NCI-H774 (cell line): Measurements from ENCODE around the gene LASP1NB.
"Not testable (repeated sequence)": the region's sequence is repeated elsewhere in the genome, so short reads cannot be mapped to it uniquely, and the experiment has no call there.

Experiments used
- DNase-seq: peaks from one replicate; lab custom pipeline; 2025; lab: John Stamatoyannopoulos, UW

Gene LASP1NB

DNA sequence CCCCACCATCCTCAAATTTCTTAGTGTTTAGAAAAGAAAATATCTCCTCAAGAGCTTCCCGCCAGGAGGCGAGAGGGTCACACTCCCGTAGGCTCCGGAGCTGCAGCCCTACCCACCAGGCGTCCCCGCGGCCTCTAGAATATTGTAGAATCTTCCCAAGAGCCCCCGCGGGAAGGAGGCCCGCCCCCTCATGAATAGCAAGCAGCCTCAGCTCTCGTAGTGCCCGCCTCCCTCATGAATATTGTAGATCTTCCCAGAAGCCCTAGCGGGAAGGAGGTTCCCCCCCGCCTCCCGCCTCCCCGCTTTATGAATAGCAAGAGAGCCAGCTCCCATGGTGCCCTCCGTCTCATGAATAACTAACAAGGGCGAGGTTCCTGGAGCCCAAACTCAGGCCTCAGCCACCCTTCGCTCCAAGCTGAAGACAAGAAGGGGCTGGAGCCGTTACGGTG is 41.9 kb downstream of the LASP1NB start, which contains the start of gene FBXO47:
Gene FBXO47 (minus strand): TSS at position 114 of the 449 bp plus-strand sequence. CDS start 4,378 bp downstream, outside the sequence.
- no peak for DNase-seq

DNA sequence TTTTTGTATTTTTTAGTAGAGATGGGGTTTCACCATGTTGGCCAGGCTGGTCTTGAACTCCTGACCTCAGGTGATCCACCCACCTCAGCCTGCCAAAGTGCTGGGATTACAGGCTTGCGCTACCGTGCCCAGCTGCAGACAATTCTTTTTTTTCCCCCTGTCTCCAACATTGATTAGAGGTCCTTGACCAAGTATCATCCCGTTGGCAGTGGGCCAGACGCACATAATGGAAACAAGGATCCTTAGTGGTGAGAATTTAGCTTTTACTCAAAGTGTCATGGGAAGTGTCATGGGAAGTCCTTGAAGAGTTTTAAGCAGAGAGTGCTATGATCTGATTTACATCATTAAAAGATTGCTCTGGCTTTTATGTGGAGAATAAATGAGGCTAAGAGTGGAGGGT is 43.9 kb downstream of the LASP1NB start:
- no peak for DNase-seq

- DNase-seq, result no peak
Observed at GRCh38 chr17:38970128-38970527, 44.7 kb downstream of the LASP1NB start.

DNA sequence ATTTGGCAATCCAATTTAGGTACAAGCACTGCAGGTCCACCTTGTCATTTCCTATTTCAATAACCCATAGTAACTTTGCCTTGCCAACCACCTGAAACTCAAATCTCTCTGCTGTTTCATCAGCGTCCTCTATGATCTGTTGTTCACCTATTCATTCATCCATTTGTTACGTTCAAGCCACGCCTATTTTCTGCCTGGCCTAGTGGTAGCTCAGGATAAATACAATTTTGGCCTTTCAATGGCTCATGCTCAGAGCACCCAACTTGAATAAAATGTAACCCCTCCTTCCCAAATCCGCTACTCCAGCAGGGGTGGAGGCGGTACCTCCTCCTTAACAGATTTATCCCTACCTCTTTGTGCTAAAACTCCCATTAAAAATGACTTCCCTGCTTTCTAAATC is 45.4 kb downstream of the LASP1NB start:
- DNase-seq, result no peak

DNA sequence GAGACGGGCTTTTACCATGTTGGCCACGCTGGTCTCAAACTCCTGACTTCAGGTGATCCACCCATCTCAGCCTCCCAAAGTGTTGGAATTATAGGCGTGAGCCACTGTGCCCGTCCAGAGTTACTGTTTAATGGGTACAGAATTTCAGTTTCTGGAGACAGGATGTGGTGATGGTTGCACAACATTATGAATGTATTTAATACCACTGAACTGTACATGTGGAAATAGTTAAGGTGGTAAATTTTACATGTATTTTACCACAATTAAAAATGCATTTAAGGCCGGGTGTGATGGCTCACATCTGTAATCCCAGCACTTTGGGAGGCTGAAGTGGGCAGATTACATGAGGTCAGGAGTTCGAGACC is 50.8 kb downstream of the LASP1NB start:
- not testable (repeated sequence) for DNase-seq

GRCh38 chr17:38978180-38978579 is 52.8 kb downstream of the LASP1NB start:
- no peak for DNase-seq
